Ovary (tissue), 9 donors: ENCODE data around the gene SMARCA5. TPM values are rescaled to one million over a fixed set of nuclear protein-coding genes. Genes with fewer than 3 reads are reported as not detected.
A peak's percentile ranks its signal among the peaks of the same experiment; 100 is the strongest.

Experiments
- DNase-seq, 5 donors: peaks; one replicate each; pipeline ENCODE4 v3.0.0-alpha.2; 2019 to 2020
- H3K27ac ChIP-seq, 2 donors: fragments of 200-600 bp; one replicate each; pipeline versions ENCODE4 v1.5.1 to v1.8.0; 2019 to 2022
- H3K27me3 ChIP-seq: fragments of 200-600 bp; one replicate; pipeline ENCODE4 v1.8.0; 2022
- H3K36me3 ChIP-seq: fragments of 200-600 bp; sonication (generic); one replicate; pipeline ENCODE4 v1.5.1; 2019
- H3K4me1 ChIP-seq: one replicate; pipeline ENCODE4 v1.8.1; 2013; ENCODE audit warnings: mild to moderate bottlenecking, moderate library complexity; ENCODE audit not compliant: insufficient read depth
- H3K4me3 ChIP-seq: fragments of 200-600 bp; sonication (generic); one replicate; pipeline ENCODE4 v1.5.1; 2017
- H3K9me3 ChIP-seq, 2 donors: fragments of 200-600 bp in 1 of 2; sonication (generic) in 1 of 2; one replicate each; pipeline versions ENCODE4 v1.5.1 to v1.8.1; 2013 to 2019; ENCODE audit warnings: mild to moderate bottlenecking in 1 of 2, moderate library complexity in 1 of 2
- EP300 ChIP-seq: sonication (generic); formaldehyde crosslinking; IDR thresholded peaks from one replicate; pipeline ENCODE4 v1.6.1; 2017; ENCODE audit warnings: antibody characterized with exemption
- POLR2A ChIP-seq: fragments of 450-650 bp; IDR thresholded peaks from one replicate; pipeline ENCODE4 v1.6.1; 2017; ENCODE audit warnings: antibody characterized with exemption, mild to moderate bottlenecking, moderate library complexity
- WGBS, 3 donors: extraction: QIAGEN DNeasy Blood & Tissue Kit in 1 of 3; methylation state at CpG; one replicate each; pipeline versions ENCODE4 v1.1.5 to v1.1.7; 2013 to 2017; 5-methylcytosine and 5-hydroxymethylcytosine counted together
- intact Hi-C, 4 donors: fragments of 100-400 bp; cut with DNase I; formaldehyde crosslinking; loops; one replicate each; pipeline versions ENCODE4 v1.11.0 to v1.15.1; 2022 to 2023
- polyA plus RNA-seq, 2 donors: library from polyadenylated mRNA; stranded (reverse); fragments of 200-250 nt in 1 of 2; fragments of 350-450 nt in 1 of 2; fragmentation: Illumina TruSeq in 1 of 2; extraction: RNeasy Lipid Tissue Mini Kit (QIAGEN cat#74804) in 1 of 2; gene quantifications; one replicate each; pipeline ENCODE4 v1.2.3, GENCODE V29; 2013 to 2014
- total RNA-seq, 7 donors: library from RNA; depleted of rRNA in 2 of 7; stranded (reverse); fragments of >200 nt in 2 of 7; fragmentation: NEBNext Ultra II Directional in 3 of 7; extraction: Animal tissue kit (Norgen Biotek cat#: 25700) in 3 of 7; gene quantifications; one replicate each; pipeline versions ENCODE4 v1.1.0 to v1.2.4, GENCODE V29; 2016 to 2023
- TF ChIP-seq, protein P1 (sequence below), 3 donors: fragments of 450-650 bp in 2 of 3; fragments of 200-600 bp in 1 of 3; IDR thresholded peaks; one replicate each; pipeline versions ENCODE4 v1.5.1 to v1.8.0; 2016 to 2022; ENCODE audit warnings: antibody characterized with exemption in 3 of 3, mild to moderate bottlenecking in 1 of 3
- donor health status: DM: no; HTN: no; CAD: no; lungs with moderate emphysema.
- donor health status: DM: no; HTN: no; CAD: no.
- donor health status: Bipolar disorder and iron deficiency.
- donor health status: DM: yes; HTN: yes; CAD: no.
- donor health status: DM: no; HTN: no; CAD: no.
- donor health status: DM: yes; HTN: yes; CAD: no.

Gene SMARCA5
- total and polyA plus RNA-seq, 9 donors: 21.2 to 55.1 (median 40.2) TPM

DNA sequence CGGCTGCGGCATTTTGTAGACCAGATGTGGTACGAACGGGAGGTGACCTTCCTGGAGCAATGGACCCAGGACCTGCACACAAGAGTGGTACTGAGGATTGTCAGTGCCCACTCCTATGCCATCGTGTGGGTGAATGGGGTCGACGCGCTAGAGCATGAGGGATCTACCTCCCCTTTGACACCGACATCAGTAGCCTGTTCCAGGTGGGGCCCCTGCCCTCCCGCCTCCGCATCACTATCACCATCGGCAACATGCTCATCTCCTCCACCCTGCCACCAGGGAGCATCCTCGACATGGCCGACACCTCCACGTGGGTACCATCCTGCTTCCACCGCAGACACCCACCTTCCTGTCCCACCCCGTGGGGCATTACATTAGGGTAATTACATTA, 46.2 kb downstream of the SMARCA5 start:
- DNase-seq: peak in 2 of 5 donors; percentile 25 to 31
- TF ChIP-seq EP300: no peak
- TF ChIP-seq, protein P1, sequence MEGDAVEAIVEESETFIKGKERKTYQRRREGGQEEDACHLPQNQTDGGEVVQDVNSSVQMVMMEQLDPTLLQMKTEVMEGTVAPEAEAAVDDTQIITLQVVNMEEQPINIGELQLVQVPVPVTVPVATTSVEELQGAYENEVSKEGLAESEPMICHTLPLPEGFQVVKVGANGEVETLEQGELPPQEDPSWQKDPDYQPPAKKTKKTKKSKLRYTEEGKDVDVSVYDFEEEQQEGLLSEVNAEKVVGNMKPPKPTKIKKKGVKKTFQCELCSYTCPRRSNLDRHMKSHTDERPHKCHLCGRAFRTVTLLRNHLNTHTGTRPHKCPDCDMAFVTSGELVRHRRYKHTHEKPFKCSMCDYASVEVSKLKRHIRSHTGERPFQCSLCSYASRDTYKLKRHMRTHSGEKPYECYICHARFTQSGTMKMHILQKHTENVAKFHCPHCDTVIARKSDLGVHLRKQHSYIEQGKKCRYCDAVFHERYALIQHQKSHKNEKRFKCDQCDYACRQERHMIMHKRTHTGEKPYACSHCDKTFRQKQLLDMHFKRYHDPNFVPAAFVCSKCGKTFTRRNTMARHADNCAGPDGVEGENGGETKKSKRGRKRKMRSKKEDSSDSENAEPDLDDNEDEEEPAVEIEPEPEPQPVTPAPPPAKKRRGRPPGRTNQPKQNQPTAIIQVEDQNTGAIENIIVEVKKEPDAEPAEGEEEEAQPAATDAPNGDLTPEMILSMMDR (IDR thresholded peaks at IDR 0.05): no peak
- TF ChIP-seq POLR2A: no peak
- WGBS, 3 donors: 47 to 69% (median 59%) methylated on average over 17 of the region's 17 CpGs
- H3K4me3 ChIP-seq: peak overlapping the region; percentile 52
- H3K36me3 ChIP-seq: no peaks in the 10 kb centered on the region
- H3K9me3 ChIP-seq: no peaks in the 10 kb centered on the region
- H3K27me3 ChIP-seq: no peaks in the 10 kb centered on the region
- H3K27ac ChIP-seq: no peak overlapping the region
- H3K4me1 ChIP-seq: peaks cover 4% of the 10 kb centered on the region
- intact Hi-C loops: no loop called here

DNA sequence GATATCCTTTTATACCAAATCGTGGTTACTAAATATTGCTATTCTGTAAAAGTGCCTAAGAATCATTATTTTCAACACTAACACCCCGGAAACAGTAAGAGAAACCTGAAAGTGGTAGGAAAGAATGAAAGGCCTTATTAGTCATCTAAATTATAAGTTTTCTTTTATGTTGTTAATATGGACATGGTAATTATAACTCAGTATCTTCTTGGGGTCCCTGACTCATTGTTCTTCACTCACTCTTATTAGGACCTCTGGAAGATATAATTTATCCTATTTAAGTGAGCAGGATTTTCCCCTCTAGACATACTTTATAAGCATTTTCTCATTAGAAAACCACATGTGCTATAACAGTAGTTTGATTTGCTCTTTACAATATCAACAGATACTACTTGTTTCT, 51.0 kb downstream of the SMARCA5 start:
- intact Hi-C loops: no loop called here
- no peak for TF ChIP-seq EP300
- TF ChIP-seq, protein P1 (IDR thresholded peaks at IDR 0.05): no peak
- Histone ChIP-seq H3K4me3 (no peak overlapping the region), H3K27me3 (no peaks in the 10 kb centered on the region), H3K36me3 (no peaks in the 10 kb centered on the region), H3K27ac (no peak overlapping the region), H3K4me1 (peaks cover 4% of the 10 kb centered on the region), H3K9me3 (no peaks in the 10 kb centered on the region)
- no peak for DNase-seq
- 60 to 88% (median 85%) methylated on average over 2 of the region's 2 CpGs for WGBS, 3 donors

DNA sequence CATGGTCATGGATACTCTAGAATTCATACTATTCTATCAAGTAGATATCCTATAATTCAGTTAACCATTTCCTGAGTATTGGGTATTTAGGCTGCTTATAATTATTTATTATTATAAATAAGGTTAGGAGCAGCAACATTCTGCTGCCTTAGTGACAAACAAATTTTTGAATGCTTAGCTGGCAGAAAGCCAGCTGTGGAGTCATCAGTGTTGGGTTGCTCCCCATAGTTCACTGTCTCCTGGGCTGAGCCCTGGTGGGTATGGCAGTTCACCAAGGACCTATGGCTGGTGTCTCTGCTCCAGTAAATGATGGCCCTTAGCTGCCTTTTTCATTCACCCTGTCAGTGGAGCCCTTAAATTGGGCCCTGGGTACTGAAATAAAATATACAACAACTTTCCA, 61.8 kb downstream of the SMARCA5 start:
- TF ChIP-seq POLR2A (no peak), EP300 (no peak)
- TF ChIP-seq, protein P1 (IDR thresholded peaks at IDR 0.05): no peak
- DNase-seq: no peak
- intact Hi-C loops: no loop called here
- Histone ChIP-seq H3K36me3 (no peaks in the 10 kb centered on the region), H3K4me1 (no peaks in the 10 kb centered on the region), H3K9me3 (no peaks in the 10 kb centered on the region), H3K27me3 (no peaks in the 10 kb centered on the region), H3K4me3 (no peak overlapping the region), H3K27ac (no peak overlapping the region)

DNA sequence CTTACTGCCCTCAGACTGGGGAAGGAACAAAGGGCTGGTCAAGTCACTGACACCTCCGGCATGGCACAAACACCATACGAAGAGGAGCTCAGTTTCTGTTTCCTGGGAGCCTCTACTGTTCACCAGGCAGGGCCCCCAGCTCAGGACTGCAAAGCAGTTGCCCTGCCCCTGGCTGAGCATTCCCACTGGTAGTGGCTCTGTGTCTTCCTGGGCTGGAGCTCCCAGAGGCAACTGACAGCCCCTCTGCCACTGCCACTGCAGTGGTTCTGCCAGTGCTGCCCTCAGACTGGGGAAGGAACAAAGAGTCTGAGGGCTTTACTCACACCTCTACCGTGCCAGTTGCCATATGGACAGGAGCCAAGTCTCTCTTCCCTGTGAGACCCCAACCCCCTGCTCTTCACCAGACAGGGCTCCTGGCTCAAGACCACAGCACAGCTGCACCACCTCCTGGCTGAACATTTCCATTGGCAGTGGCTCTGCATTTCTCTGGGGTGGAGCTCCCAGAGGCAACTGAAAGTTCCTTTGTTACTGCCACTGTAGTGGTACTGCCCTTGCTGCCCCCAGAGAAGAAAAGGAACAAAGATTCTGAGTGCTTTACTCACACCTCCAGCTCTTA, 67.9 kb downstream of the SMARCA5 start:
- DNase-seq: no peak
- no peak overlapping the region for H3K4me3 ChIP-seq
- WGBS, 3 donors: 81 to 89% (median 85%) methylated on average over 3 of the region's 3 CpGs
- H3K27me3 ChIP-seq: no peaks in the 10 kb centered on the region
- intact Hi-C loops: no loop called here
- H3K9me3 ChIP-seq: no peaks in the 10 kb centered on the region
- no peaks in the 10 kb centered on the region for H3K4me1 ChIP-seq
- H3K36me3 ChIP-seq: no peaks in the 10 kb centered on the region
- no peak overlapping the region for H3K27ac ChIP-seq
- TF ChIP-seq, protein P1 (IDR thresholded peaks at IDR 0.05): no peak
- TF ChIP-seq EP300 (no peak), POLR2A (no peak)
